Suppressor macrophage treated with lipopolysaccharide for 4 hours (primary cell): ENCODE results near the gene UGT1A5.
"Not testable (repeated sequence)": the region's sequence is repeated elsewhere in the genome, so short reads cannot be mapped to it uniquely, and the experiment has no call there.

Experiments
- DNase-seq: peaks from one replicate; pipeline ENCODE4 v3.0.0-alpha.2; 2020

The UGT1A5 gene

GRCh38 chr2:233747283-233747544 is 34.5 kb downstream of the UGT1A5 start:
- no peak for DNase-seq

- DNase-seq, result not testable (repeated sequence)
Measured at GRCh38 chr2:233750689-233751088, 38.0 kb downstream of the UGT1A5 start.

- not testable (repeated sequence) for DNase-seq
Measured at GRCh38 chr2:233751212-233752009, 38.7 kb downstream of the UGT1A5 start.

- no peak for DNase-seq
Measured at GRCh38 chr2:233754872-233755611, 42.3 kb downstream of the UGT1A5 start.

GRCh38 chr2:233756429-233757081 is 43.8 kb downstream of the UGT1A5 start:
- no peak for DNase-seq

GRCh38 chr2:233758141-233758540 is 45.4 kb downstream of the UGT1A5 start:
- no peak for DNase-seq

GRCh38 chr2:233758849-233759248 is 46.1 kb downstream of the UGT1A5 start:
- DNase-seq, result no peak

GRCh38 chr2:233760043-233760442 is 47.3 kb downstream of the UGT1A5 start, which contains the start of gene UGT1A1:
Gene UGT1A1, plus strand, starts transcription at chr2:233760270. Its CDS starts 18 bp downstream, at chr2:233760288.
- no peak for DNase-seq

- DNase-seq, result no peak
Measured at GRCh38 chr2:233761040-233761769, 48.5 kb downstream of the UGT1A5 start.

GRCh38 chr2:233764264-233764663 is 51.6 kb downstream of the UGT1A5 start:
- DNase-seq, result peak; percentile 1

GRCh38 chr2:233764761-233765160 is 52.1 kb downstream of the UGT1A5 start:
- DNase-seq, result no peak

GRCh38 chr2:233766416-233766815 is 53.7 kb downstream of the UGT1A5 start:
- DNase-seq, result no peak

GRCh38 chr2:233768076-233768475 is 55.4 kb downstream of the UGT1A5 start:
- DNase-seq, result no peak

- no peak for DNase-seq
Measured at GRCh38 chr2:233769260-233769659, 56.6 kb downstream of the UGT1A5 start.

GRCh38 chr2:233772153-233772552 is 59.4 kb downstream of the UGT1A5 start:
- DNase-seq, result no peak

GRCh38 chr2:233772583-233772982 is 59.9 kb downstream of the UGT1A5 start:
- no peak for DNase-seq

GRCh38 chr2:233773854-233774253 is 61.1 kb downstream of the UGT1A5 start:
- DNase-seq, result no peak

- DNase-seq, result no peak
Measured at GRCh38 chr2:233775414-233775813, 62.7 kb downstream of the UGT1A5 start.

- no peak for DNase-seq
Measured at GRCh38 chr2:233778030-233778429, 65.3 kb downstream of the UGT1A5 start, which contains the start of gene MROH2A. Gene MROH2A, plus strand, starts transcription at chr2:233778330. Its CDS starts 1,029 bp downstream, at chr2:233779359.

- no peak for DNase-seq
Measured at GRCh38 chr2:233779722-233780121, 67.0 kb downstream of the UGT1A5 start.

- no peak for DNase-seq
Measured at GRCh38 chr2:233780771-233781170, 68.1 kb downstream of the UGT1A5 start.

GRCh38 chr2:233789554-233789953 is 76.8 kb downstream of the UGT1A5 start:
- no peak for DNase-seq
